B cell (primary cell): ENCODE results near the gene GAL3ST2. TPM values are rescaled to one million over a fixed set of nuclear protein-coding genes. Genes with fewer than 3 reads are reported as not detected.

Experiments
- ATAC-seq: fragments of 200-7000 bp; cut with Tn5 transposase; one replicate; pipeline ENCODE4 v1.10.0; 2021; ENCODE audit warnings: low read depth, mild to moderate bottlenecking, moderate number of reproducible peaks, moderate library complexity
- CTCF ChIA-PET: fragments of 350-600 bp; sonication (Branson Sonifier 250); formaldehyde crosslinking; loops from one replicate; lab custom pipeline; 2021; ENCODE audit warnings: antibody characterized with exemption, inconsistent platforms; lab: Charles Lee
- POLR2A ChIA-PET: fragments of 350-600 bp; sonication (Branson Sonifier 250); formaldehyde crosslinking; loops from one replicate; lab custom pipeline; 2021; ENCODE audit warnings: antibody characterized with exemption; lab: Charles Lee
- DNase-seq: peaks from one replicate; pipeline ENCODE4 v3.0.0; 2013
- H2AFZ ChIP-seq: 2 replicates; pipeline ENCODE4 v1.6.1; 2012; ENCODE audit warnings: mild to moderate bottlenecking, low read depth, low read length; ENCODE audit not compliant: insufficient read depth, poor library complexity, severe bottlenecking
- H3K27ac ChIP-seq, 2 donors: 1 replicate in 1 of 2; 2 replicates in 1 of 2; pipeline ENCODE4 v1.5.1; 2012 to 2013; ENCODE audit warnings: low read length in 2 of 2, mild to moderate bottlenecking in 2 of 2, moderate library complexity in 1 of 2
- H3K27me3 ChIP-seq, 4 experiments: fragments of 200-600 bp in 1 of 4; sonication (generic) in 1 of 4; replicated peaks in 1 of 4; 1 replicate in 2 of 4; 2 replicates in 2 of 4; pipeline versions ENCODE4 v1.6.1 to v1.7.0; 2013 to 2016; ENCODE audit warnings: low read length in 3 of 4, mild to moderate bottlenecking in 2 of 4, mixed read lengths in 1 of 4, moderate library complexity in 1 of 4; ENCODE audit not compliant: insufficient read depth in 4 of 4, control insufficient read depth in 3 of 4; ENCODE audit errors: control extremely low read depth in 1 of 4
- H3K36me3 ChIP-seq, 2 experiments: replicated peaks in 1 of 2; 1 replicate in 1 of 2; 2 replicates in 1 of 2; pipeline versions ENCODE4 v1.6.1 to v1.7.1; 2013; ENCODE audit warnings: low read length in 1 of 2; ENCODE audit not compliant: insufficient read depth in 2 of 2, control insufficient read depth in 1 of 2; ENCODE audit errors: control extremely low read depth in 1 of 2, extremely low read depth in 1 of 2
- H3K4me1 ChIP-seq, 2 donors: fragments of 200-600 bp in 1 of 2; sonication (generic) in 1 of 2; 1 replicate in 1 of 2; 2 replicates in 1 of 2; pipeline versions ENCODE4 v1.5.1 to v1.6.1; 2013 to 2017; ENCODE audit warnings: low read length in 2 of 2; ENCODE audit not compliant: control insufficient read depth in 2 of 2, insufficient read depth in 2 of 2
- H3K4me2 ChIP-seq: replicated peaks from 2 replicates; pipeline ENCODE3; 2012; ENCODE audit warnings: mild to moderate bottlenecking, low read depth, low read length; ENCODE audit not compliant: poor library complexity, severe bottlenecking
- H3K4me3 ChIP-seq, 5 experiments: fragments of 200-600 bp in 1 of 5; sonication (generic) in 1 of 5; 1 replicate in 3 of 5; 2 replicates in 2 of 5; pipeline versions ENCODE4 v1.5.1 to v1.7.0; 2011 to 2016; ENCODE audit warnings: low read length in 4 of 5, mild to moderate bottlenecking in 4 of 5, low read depth in 2 of 5, control low read depth in 1 of 5, moderate library complexity in 1 of 5; ENCODE audit not compliant: insufficient read depth in 1 of 5; ENCODE audit errors: control extremely low read depth in 1 of 5, extremely low read depth in 1 of 5
- H3K79me2 ChIP-seq: fragments of 200-600 bp; sonication (generic); one replicate; pipeline ENCODE4 v1.6.0; 2016; ENCODE audit warnings: low read length; ENCODE audit not compliant: control insufficient read depth, insufficient read depth
- H3K9ac ChIP-seq: fragments of 200-600 bp; sonication (generic); 2 replicates; pipeline ENCODE4 v1.6.1; 2017; ENCODE audit warnings: mild to moderate bottlenecking, low read length, moderate library complexity
- H3K9me3 ChIP-seq, 3 donors: one replicate each; pipeline versions ENCODE4 v1.6.1 to v1.7.1; 2013; ENCODE audit warnings: low read length in 2 of 3; ENCODE audit not compliant: control insufficient read depth in 2 of 3, insufficient read depth in 1 of 3; ENCODE audit errors: control extremely low read depth in 1 of 3
- H4K20me1 ChIP-seq: 2 replicates; pipeline ENCODE4 v1.6.0; 2012; ENCODE audit warnings: mild to moderate bottlenecking, low read length; ENCODE audit not compliant: insufficient read depth, control insufficient read depth, poor library complexity, severe bottlenecking
- H3K27ac Mint-ChIP-seq: one replicate; pipeline ENCODE4 v1.8.0; 2021; ENCODE audit warnings: mixed read lengths
- H3K27me3 Mint-ChIP-seq: one replicate; pipeline ENCODE4 v1.8.0; 2021; ENCODE audit warnings: mixed read lengths
- H3K4me1 Mint-ChIP-seq: one replicate; pipeline ENCODE4 v1.8.0; 2021; ENCODE audit warnings: mixed read lengths
- H3K4me3 Mint-ChIP-seq: one replicate; pipeline ENCODE4 v1.8.0; 2021; ENCODE audit warnings: mixed read lengths
- H3K9me3 Mint-ChIP-seq: one replicate; pipeline ENCODE4 v1.8.0; 2022; ENCODE audit warnings: mixed read lengths; ENCODE audit not compliant: insufficient read depth
- CTCF ChIP-seq: fragments of 200-600 bp; IDR thresholded peaks from one replicate; pipeline ENCODE4 v1.8.0; 2022; ENCODE audit warnings: antibody characterized with exemption, mild to moderate bottlenecking
- EZH2 ChIP-seq: IDR thresholded peaks from 2 replicates; pipeline ENCODE4 v1.6.1; 2012; ENCODE audit warnings: borderline replicate concordance, low read depth, mild to moderate bottlenecking, moderate library complexity, low read length; ENCODE audit not compliant: insufficient read depth, poor library complexity, severe bottlenecking
- WGBS: methylation state at CpG from one replicate; pipeline ENCODE4 v1.1.5; 2013; ENCODE audit warnings: missing lambda C conversion rate; ENCODE audit not compliant: insufficient coverage; 5-methylcytosine and 5-hydroxymethylcytosine counted together
- intact Hi-C: fragments of 100-400 bp; cut with micrococcal nuclease; formaldehyde crosslinking; loops from one replicate; pipeline ENCODE4 v1.10.0; 2022
- polyA plus RNA-seq: library from polyadenylated mRNA; depleted of rRNA; stranded (reverse); fragments of >200 nt; gene quantifications from 2 replicates; pipeline ENCODE4 v1.2.3, GENCODE V29; 2012
- total RNA-seq, 2 donors: library from RNA; stranded (reverse); fragments of 120-200 nt in 1 of 2; gene quantifications; 1 replicate in 1 of 2; 2 replicates in 1 of 2; pipeline versions ENCODE4 v1.2.3 to v1.2.4, GENCODE V29; 2013 to 2022

Gene GAL3ST2
- total and polyA plus RNA-seq, 2 donors (not counting 1 experiment from before 2014, with no cell fraction given) = 0.10 TPM; not detected in 1

DNA sequence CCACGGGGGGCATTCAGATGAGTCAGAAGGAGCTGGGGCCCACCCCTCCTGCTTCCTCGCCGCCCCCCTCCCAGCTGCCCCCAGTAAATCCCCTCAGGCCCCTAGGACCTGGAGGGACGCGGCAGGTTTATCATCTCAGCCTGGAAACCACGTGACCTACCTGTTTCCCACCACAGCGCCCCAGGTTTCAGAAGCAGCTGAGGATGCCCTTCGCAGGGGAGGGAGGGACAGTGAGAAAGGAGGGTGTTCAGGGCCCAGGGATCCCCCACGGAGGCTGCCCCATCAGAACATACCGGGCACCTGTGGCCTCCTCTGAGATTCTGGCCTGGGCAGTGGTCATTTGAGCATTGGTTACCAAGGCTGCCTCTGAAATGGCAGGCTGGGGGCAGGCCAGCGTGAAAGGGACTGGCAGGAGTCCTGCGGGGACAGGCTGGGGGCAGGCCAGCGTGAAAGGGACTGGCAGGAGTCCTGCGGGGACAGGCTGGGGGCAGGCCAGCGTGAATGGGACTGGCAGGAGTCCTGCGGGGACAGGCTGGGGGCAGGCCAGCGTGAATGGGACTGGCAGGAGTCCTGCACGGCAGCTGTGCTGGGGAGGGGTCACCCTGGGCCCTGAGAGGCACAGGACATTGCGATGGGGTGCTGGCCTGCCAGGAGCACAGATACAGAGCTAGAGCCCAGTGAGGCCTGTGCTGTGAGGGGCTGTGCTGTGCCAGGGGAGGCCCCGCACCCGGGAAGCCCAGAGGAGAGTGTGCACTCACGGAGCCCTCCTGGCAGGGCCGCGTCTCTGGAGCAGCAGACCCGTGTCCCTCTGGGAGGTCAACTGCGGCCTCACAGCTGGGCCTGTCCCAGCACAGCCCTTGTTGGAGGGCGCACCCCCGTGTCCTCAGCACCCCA lies 33.9 kb downstream of the GAL3ST2 start:
- no peaks in the 10 kb centered on the region for H3K36me3 ChIP-seq
- no peaks in the 10 kb centered on the region for H3K79me2 ChIP-seq
- no peaks in the 10 kb centered on the region for H3K9me3 ChIP-seq
- TF ChIP-seq CTCF (no peak), EZH2 (no peak)
- no peaks in the 10 kb centered on the region for H4K20me1 ChIP-seq
- Mint-ChIP-seq H3K9me3 (no peaks in the 10 kb centered on the region), H3K4me3 (no peak overlapping the region), H3K27me3 (peaks cover 10% of the 10 kb centered on the region), H3K27ac (no peak overlapping the region), H3K4me1 (peaks cover 15% of the 10 kb centered on the region)
- H2AFZ ChIP-seq = no peak overlapping the region
- DNase-seq (no peak), ATAC-seq (no peak)
- no peak overlapping the region for H3K4me3 ChIP-seq
- H3K27ac ChIP-seq = no peak overlapping the region
- H3K27me3 ChIP-seq = no peaks in the 10 kb centered on the region
- WGBS = 92% methylated on average over 23 of the region's 28 CpGs
- ChIA-PET CTCF (no interaction called here), POLR2A (no interaction called here)
- intact Hi-C loops = no loop called here
- peaks cover 4 to 5% of the 10 kb centered on the region in 2 donors for H3K4me1 ChIP-seq
- no peak overlapping the region for H3K9ac ChIP-seq
- no peak overlapping the region for H3K4me2 ChIP-seq
